ENCODE results near the gene RNF215.

RNF215 gene

GRCh38 chr22:30386960-30387827, at the start of gene RNF215:
TSS of gene RNF215 (minus strand) at chr22:30387411. CDS start at chr22:30387313, 98 bp downstream.
- peak in 1 of 2 experiments; percentile 92 for DNase-seq

- no peak for DNase-seq
These were observed 49.0 kb upstream of the RNF215 start for GRCh38 chr22:30436196-30436595.

GRCh38 chr22:30435674-30436126, 48.5 kb upstream of the RNF215 start:
- DNase-seq: no peak

DNA sequence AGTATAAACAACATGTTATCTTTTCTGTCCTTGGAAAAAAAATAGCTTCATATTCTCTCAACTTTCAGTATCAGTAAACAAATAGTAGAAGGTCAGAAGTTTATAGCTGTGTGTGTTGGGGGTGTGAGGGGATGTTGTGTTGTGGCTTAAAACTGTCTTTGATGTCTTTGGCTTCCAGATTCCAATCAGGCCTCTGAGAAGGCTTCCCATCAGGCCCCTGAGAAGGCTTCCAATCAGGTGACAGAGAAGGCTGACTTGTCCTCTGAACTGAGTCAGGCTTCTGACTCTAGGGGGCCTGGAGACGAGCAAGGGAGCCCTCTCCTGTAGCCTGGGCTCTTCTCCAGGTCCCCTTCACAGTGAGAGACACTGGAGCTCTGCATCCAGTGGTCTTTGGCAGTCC, 47.6 kb upstream of the RNF215 start:
- DNase-seq: no peak

- DNase-seq: no peak
These were observed 46.6 kb upstream of the RNF215 start for GRCh38 chr22:30433773-30434172.

DNA sequence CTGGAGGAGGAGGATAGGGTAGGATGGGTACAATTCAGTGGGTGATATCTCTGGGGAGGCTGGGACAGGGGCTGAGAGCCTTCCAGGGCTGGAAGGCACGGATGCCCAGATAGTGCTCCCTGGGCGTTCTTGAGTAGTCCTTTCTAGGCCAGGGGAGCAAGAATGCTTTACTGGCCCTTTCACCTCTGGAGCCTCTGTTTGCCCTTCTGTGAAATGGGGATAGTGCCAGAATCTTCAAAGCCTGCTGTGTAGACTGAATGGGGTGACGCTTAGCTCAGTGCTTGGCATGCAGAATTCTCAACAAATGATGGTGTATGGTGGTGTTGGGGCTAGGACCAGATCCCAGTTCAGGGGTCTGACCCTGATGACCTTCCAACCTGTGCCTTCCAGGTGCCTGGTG, 46.0 kb upstream of the RNF215 start:
- DNase-seq: no peak

DNA sequence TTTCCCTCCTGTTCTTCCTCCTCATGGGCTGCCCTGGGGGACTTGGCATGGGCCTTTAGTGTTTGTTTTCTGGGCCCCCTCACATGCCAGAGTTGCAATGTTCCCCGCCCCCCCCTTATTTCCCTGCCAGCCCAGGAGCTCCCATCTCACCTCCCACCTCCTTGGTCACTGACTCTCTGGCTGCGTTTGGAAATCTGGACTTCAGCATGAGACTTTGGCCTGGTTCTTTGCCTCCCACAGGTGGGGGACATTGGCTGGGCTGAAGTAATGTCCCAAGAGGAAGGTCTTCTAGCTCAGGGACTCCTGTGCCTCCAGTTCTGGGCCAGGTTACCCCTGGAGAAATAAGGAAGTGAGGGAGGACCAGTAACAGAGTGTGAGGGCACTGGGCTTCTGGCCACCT, 45.3 kb upstream of the RNF215 start:
- no peak for DNase-seq

DNA sequence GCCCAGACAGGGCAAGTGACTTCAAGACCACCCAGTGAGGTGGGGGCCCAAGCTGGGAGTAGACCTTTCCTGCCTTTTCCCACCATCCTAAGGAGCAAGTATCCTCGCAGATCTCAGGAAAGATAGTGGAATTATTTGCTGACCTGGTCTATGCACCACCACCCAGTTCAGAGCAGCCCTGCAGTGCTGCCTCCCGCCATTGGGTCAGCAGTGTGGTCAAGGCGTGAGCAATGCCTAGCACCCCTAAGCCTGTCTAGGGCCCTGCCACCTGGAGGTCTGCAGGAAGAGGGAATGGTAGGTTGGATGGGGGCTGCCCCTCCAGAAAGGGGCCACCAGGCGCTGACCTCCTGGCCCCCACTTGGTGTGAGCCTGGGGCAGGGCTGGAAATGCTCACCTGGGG, 44.9 kb upstream of the RNF215 start:
- no peak for DNase-seq

GRCh38 chr22:30430933-30431332, 43.7 kb upstream of the RNF215 start:
- DNase-seq: no peak

GRCh38 chr22:30429887-30430286, 42.7 kb upstream of the RNF215 start:
- no peak for DNase-seq

GRCh38 chr22:30427871-30428270, 40.7 kb upstream of the RNF215 start:
- DNase-seq: no peak

DNA sequence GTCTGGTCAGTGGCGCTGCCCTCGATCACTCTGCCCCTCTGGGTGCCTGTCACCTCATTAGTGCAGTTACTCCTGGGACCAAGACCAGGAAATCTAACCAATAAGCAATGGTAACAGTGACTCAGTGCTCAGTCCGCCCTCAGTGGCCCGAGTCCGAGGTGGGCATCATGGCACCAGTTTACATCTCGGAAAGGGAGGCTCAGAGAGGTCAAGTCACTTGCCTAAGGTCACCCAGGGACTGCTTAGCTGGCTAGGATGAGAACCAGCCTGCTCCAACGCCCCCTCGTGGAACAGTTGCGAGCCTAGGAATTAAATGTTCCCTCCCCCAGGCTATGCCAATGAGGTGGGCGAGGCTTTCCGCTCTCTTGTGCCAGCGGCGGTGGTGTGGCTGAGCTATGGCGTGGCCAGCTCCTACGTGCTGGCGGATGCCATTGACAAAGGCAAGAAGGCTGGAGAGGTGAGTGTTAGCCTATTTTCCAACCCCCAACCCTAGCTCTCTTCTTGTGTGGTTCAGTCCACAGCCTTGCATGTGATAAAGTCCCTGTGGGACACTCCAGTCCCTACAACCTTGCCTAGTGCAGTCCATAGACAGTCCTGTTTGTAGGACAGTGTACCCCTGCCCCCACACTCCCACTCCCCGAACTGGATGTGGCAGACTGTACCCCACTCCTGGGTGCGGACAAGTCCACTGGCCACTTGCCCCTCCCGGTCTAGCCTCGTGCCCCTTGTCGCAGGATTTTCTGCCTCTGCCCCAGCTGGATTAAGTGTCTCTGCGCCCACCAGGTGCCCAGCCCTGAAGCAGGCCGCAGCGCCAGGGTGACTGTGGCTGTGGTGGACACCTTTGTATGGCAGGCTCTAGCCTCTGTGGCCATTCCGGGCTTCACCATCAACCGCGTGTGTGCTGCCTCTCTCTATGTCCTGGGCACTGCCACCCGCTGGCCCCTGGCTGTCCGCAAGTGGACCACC, 39.5 kb upstream of the RNF215 start:
- DNase-seq: peak; percentile 19 to 69

- peak in 1 of 2 experiments; percentile 80 for DNase-seq
These were observed 38.6 kb upstream of the RNF215 start, which contains the start of gene MTFP1 for GRCh38 chr22:30425616-30426387. TSS of gene MTFP1 (plus strand) at chr22:30425768. CDS start at chr22:30425880, 112 bp downstream.

- peak in 1 of 2 experiments; percentile 50 for DNase-seq
These were observed 38.1 kb upstream of the RNF215 start for GRCh38 chr22:30425327-30425615.

DNA sequence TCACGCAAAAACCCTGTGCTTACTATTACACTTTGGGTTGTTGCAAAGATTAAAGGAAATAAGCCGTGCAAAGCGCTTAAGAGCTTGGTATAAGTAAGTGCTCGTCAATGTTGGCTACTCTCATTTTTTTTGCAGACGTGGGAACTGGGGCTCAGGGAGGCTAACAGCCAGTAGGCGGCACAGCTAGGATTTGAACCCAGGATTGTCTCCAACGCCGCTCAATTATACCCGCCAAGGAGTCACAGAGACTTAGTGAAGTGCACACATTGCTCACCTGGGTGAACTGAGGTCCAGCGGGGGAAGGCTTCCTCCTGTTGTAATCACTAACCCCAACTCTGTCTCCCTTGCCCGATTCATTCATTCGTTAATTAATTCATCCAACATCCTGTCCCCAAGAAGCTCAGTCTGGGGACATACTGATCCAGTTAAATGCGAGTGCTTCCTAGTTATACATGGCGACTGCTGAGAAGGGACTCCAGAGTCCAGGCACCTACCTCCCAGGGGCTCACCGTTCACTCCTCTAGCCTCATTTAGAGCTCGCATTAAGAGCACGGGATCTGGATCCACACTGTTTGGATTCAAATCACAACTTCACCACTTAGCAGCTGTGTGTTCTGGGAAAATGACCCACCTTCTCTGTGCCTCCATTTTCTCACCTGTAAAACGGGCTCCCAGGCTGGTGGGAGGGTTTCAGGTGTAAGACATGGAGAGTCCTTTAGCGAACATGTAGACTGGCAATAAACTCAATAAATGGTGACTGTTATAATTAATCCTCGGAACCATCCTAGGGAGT, 37.5 kb upstream of the RNF215 start:
- peak in 1 of 2 experiments; percentile 21 for DNase-seq

DNA sequence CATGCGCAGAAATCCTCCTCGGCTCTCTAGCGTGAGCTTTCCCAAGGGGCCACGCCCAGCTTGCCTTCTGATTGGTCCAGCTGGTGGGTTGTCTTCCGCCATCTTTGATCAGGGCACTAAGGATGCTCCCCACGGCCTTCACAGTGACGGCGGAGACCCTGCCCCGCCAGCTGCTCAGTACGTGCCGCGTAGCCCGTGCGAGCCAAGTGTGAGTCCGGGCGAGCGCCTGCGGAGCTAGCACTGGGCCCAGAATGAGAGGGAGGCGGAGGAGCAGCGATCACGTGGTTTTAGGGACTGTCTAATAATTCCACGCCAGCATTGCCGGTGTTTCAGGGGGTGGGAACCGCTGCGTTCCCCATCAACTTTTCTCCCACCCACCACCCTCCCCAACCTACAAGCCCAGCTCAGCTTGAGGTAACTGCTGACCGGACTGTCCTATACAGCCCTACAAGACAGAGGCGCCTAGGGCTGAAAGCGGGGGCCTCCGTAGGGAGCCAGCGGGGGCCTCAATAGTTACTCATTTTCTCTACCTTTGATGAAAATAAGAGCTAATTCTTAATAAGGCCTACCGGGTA, 36.8 kb upstream of the RNF215 start:
- DNase-seq: peak; percentile 99 to 100

DNA sequence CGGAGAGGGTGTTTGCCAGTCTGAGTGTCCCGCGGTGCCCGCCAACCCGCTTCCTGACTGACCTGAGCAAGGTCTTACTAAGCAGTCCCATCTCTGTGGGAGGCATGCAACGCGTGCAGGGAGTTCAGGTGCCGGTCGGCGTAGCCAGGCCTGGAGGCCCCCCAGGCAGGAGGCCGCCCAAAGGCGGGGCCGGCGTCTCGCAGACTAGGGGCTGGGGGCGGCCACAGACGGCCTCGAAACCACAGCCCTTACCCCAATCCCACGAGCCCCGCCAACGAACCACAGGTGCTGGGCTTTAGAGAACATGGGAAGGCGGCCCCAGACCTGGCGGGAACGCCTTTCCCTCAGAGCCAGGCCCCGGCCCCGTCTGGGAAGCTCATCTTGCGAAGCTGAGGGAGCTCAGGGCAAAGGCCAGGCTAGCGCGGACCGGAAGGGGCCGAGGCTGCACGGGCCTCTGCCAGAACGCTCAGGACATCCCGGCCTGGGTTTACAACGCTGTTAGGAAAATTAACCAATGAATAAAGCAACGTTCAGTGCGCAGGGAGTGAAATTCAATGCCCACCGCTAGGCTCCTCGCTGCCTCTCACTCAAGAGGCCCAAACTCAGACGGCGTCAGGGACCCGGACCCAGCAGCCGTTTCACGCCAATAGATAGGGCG, 36.2 kb upstream of the RNF215 start:
- DNase-seq: no peak

- peak; percentile 43 to 50 for DNase-seq
These were observed 35.5 kb upstream of the RNF215 start for GRCh38 chr22:30422481-30423300.

- no peak for DNase-seq
These were observed 34.7 kb upstream of the RNF215 start for GRCh38 chr22:30421695-30422480.

Measured in NCI-H446 (cell line).